Measurements from ENCODE around the gene SUN5.

The SUN5 gene

DNA sequence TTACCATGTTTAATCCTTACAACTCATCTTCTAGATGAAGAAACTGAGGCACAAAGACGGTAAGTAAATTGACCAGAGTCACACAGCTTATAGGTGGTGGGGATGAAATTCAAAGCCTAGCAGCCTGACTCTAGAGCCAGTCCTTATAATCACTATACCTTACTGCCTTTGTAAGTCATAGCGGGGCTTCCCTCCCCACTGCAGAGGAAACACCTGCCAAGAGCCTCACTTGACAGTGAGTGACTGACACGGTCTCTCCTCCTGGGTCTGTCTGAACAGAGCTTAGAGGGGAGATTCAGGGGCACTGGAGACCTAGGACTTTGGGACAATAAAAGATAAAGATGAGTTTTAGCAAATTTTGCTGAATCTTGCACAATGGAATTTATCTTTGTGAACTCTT, 12.8 kb downstream of the SUN5 start:
- DNase-seq, result no peak

DNA sequence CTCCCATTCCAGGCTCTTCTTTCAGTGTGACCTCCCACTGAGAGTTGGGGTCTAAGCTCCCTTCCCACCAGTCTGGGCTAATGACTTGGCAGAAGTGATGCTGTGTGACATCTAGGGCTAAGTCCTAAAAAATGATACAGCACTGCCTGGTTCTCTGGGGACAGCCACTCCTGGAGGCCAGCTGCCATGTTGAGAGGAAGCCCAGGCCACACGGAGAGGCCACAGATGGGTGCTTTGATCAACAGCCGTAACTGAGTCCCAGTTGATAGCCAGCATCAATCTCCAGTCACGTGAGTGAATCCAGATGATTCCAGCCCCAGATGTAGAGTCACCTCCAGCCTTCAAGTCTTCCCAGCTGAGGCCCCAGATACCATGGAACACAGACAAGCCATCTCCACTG, 13.8 kb downstream of the SUN5 start:
- DNase-seq, result no peak

DNA sequence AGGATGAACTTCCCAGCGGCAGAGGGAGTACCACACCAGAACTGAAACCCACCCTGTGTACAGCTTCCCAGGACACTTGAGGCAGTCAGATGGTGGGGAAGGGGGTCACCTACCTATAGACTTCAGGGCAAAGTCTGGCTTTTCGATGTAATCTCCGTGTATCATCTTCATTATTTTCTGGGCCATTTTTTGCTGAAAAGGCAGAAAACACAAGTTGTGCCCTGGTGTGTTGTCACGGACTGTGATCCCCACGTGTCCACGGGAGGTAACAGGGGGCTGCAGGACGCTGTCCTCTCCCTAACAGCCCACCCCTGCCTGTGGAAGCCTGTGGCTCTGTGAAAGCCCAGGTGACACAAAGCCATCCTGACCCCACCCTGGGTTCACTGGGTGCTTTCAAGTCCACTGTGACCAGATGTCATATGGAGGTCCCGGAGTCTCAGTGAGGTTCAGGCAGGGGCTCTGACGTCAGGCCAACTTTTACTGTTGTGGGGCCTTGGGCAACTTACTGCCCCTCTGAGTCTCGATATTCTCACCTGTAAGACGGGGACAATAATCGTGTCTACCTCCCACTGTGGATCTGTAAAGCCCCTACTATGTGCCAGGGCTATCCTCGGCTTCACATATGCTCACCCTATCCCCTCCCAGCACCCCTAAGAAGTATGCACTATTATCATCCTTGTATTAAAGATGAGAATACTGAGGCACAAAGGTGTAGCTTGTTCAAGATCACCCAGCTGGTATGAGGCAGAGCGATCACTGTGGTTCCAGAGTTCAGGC, 14.5 kb downstream of the SUN5 start:
- no peak for DNase-seq

DNA sequence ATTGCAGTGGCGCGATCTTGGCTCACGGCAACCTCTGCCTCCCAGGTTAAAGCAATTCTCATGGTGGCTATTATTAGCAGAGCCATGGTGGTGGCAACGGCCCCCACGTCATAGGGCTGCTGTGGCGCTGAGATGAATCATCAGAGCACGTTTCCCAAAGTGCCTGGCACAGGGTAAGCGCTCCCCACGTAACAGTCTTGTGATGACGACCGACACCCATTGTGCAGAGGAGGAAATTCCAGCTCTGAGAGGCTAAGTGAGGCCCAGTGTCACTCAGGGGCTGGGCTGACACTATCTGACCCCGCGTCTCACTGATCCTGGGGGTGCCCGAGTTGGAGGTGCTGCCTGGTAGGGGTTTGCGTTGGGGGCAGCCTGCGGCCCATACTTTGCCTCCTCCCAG, 16.2 kb downstream of the SUN5 start:
- DNase-seq, result no peak

GRCh38 chr20:32987044-32987825, 17.0 kb downstream of the SUN5 start:
- no peak for DNase-seq

DNA sequence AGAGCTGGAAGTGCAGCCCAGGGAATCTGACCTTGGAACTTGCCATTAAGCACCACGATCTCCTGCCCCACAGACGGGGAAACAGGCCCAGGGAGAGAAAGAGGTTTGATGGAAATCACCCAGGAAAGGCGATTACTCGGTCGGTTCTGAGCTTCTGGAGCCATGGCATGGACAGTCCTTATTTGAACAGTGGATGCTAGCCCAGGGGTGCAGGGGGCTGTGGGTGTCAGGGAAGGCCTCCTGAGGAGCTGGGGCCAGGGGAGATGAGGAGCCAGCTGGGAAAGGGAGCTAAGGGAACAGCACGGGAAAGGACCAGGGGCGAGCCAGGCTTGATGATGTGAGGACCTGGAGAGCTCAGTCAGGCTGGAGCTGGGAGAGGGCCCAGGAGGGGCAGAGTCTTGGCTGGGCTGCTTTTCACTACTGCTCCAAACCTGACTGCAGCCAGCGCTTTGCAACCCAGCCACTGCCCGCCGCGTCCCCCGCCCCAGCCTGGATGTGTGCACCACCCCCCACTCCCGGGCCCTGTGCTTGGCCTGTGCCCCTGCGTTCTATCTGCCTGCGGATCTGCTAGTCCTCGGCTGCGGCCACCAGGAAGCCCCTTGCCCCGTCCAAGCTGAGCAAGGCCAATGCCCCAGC, 17.8 kb downstream of the SUN5 start:
- no peak for DNase-seq

DNA sequence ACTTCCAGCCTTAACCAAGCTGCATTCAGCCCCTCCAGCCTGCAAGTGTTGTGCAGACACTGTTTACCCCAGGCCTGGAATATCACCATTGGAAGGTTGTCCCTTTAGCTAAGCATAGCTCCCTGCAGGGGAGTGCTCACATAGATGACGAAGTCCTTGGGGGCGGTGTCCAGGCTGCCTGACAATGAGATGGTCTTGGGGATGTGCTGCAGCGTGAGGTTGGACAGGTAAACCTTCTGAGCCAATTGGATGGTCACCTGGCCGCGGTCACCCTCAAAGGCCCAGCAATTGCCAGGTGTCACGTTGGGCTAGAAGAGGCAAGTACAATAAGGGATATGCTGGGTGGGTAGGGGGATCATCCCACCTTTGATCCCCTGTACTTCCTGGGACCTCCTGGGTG, 18.6 kb downstream of the SUN5 start:
- no peak for DNase-seq

GRCh38 chr20:32984631-32985354, 19.4 kb downstream of the SUN5 start:
- DNase-seq, result no peak

DNA sequence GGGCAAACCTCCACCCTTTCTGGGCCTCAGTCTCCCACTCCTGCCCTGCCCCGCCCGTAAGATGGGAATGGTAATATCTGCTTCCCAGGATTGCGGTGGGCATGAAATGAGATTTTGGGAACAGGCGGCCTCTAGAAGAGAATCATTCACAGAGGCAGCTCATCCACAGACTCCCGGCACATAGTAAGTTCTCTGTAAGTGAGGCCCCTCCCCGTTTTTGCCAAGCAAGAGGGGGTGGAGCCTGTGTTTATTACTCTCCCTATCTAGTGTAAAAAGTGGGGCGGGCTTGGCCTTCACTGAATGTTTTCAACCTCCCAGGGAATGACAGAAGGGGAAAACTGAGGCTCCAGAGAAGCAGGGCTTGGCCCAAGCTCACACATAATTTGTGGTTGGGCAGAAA, 20.0 kb downstream of the SUN5 start:
- no peak for DNase-seq

- no peak for DNase-seq
Measured at GRCh38 chr20:32983459-32984112, 20.6 kb downstream of the SUN5 start.

- peak; percentile 15 for DNase-seq
Measured at GRCh38 chr20:32982617-32983458, 21.4 kb downstream of the SUN5 start.

GRCh38 chr20:32980990-32981389, 23.2 kb downstream of the SUN5 start:
- DNase-seq, result no peak

GRCh38 chr20:32980131-32980941, 23.9 kb downstream of the SUN5 start:
- no peak for DNase-seq

- DNase-seq, result no peak
Measured at GRCh38 chr20:32979201-32979998, 24.8 kb downstream of the SUN5 start.

- no peak for DNase-seq
Measured at GRCh38 chr20:32978009-32978335, 26.3 kb downstream of the SUN5 start.

DNA sequence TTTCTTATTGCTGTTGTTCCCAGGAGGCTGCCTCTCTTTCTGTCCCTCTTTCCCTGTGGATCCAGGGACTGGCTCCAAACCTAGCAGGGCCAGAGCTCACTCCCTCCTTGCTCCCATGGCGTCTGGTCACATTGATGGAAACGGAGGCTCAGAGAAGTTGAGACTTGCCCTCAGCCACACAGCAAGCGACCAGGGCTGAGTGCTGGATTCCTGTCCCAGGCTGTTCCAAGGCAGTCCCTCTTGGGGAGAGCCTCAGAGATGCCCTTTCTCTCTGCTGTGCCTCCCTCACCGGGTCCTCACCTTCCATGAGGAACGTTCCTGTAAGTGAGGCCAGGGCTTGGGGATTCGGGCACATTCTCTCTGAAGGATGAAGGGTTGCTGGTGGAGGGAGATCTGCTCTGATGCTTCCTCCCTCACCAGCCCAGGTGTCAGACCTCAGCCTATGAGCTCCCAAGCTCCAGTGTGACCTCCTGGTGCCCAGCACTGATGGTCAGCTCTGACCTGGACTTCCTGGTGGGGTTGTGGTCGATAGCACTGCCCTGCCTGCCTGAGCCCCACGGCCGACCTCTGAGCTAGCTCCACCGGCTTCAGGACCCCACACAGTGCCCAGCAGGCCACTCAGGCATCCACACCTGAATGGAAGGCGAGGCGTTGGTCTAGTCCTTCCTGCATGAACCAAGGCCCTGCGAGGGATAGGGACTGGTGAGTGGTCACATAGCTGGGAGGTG, 26.8 kb downstream of the SUN5 start:
- no peak for DNase-seq

DNA sequence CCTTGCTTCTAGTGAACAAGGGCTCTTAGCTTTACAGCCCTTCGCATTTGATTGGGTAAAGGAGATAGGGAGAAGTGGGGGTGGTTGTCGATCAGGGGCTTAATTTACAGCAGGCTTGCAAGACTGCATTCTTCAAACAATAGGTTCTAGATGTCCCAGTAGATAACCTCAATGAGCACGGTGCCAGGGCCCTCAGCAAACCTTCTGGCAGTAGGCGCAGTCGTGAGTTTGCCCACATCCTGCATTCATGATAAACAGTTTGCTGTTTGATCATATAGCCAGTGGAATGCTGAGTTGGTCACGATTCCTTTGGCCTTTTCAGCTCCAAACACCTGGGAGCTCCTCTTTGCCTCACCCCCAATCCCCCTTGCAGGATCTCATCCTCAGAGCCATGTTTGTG, 27.5 kb downstream of the SUN5 start:
- no peak for DNase-seq

GRCh38 chr20:32975698-32976674, 28.2 kb downstream of the SUN5 start:
- DNase-seq, result no peak
